Measurements from ENCODE around the gene TRIM59. TPM values are rescaled to one million over a fixed set of nuclear protein-coding genes. Genes with fewer than 3 reads are reported as not detected.

The TRIM59 gene
- total RNA-seq, 1 experiment from 2014 or later: 20.8 TPM

- Mint-ChIP-seq H3K9me3 (ENCODE audit: low read depth, unreplicated experiment) (peaks cover 12% of the 10 kb centered on the region), H3K27me3 (ENCODE audit: unreplicated experiment) (peaks cover 13% of the 10 kb centered on the region), H3K4me3 (ENCODE audit: low read depth, unreplicated experiment) (no peak overlapping the region), H3K36me3 (ENCODE audit: insufficient read depth, unreplicated experiment) (no peaks in the 10 kb centered on the region), H3K4me1 (ENCODE audit: low read depth, unreplicated experiment) (no peaks in the 10 kb centered on the region), H3K27ac (ENCODE audit: unreplicated experiment) (no peak overlapping the region)
- intact Hi-C loops (cut with micrococcal nuclease; ENCODE audit: unreplicated experiment): no loop called here
- BruUV-seq (replicated peaks): no TSS peak
- DNase-seq: no peak
- CTCF ChIA-PET: no interaction called here
- TF ChIP-seq CTCF (IDR thresholded peaks at IDR 0.05; ENCODE audit: unreplicated experiment): no peak
These were observed 20.6 kb upstream of the TRIM59 start for GRCh38 chr3:160470181-160470580.

DNA sequence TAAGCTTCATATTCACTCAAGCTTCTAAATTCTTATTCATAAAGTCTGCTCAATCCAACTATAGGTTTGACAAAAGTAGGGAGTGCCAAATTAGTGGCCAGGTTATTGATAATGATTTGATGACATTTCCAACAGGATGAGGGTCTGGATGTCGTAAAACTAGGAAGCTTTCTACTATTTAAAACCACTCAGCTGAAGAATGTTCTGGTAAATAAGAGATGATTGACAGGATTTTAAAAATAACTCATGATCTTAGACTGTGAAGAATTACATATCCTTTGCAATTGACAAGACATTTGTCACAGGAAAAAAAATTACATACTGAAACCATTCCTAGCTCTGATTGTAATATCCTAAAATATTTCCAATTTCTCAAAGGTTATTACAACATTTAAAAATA is 15.4 kb upstream of the TRIM59 start:
- no peak for DNase-seq
- intact Hi-C loops (cut with micrococcal nuclease; ENCODE audit: unreplicated experiment): no loop called here
- no peaks in the 10 kb centered on the region for H3K36me3 Mint-ChIP-seq (ENCODE audit: insufficient read depth, unreplicated experiment)
- H3K9me3 Mint-ChIP-seq (ENCODE audit: low read depth, unreplicated experiment): peaks cover 11% of the 10 kb centered on the region
- CTCF ChIA-PET: interaction anchor here (1.5 kb wide), 1 partner anchor 15 kb away, joined by 5 read pairs; the partner anchor contains the start of gene TRIM59
- BruUV-seq (replicated peaks): no TSS peak
- TF ChIP-seq CTCF (IDR thresholded peaks at IDR 0.05; ENCODE audit: unreplicated experiment): no peak
- peaks cover 34% of the 10 kb centered on the region for H3K27me3 Mint-ChIP-seq (ENCODE audit: unreplicated experiment)
- no peak overlapping the region for H3K27ac Mint-ChIP-seq (ENCODE audit: unreplicated experiment)
- H3K4me1 Mint-ChIP-seq (ENCODE audit: low read depth, unreplicated experiment): no peaks in the 10 kb centered on the region
- no peak overlapping the region for H3K4me3 Mint-ChIP-seq (ENCODE audit: low read depth, unreplicated experiment)

GRCh38 chr3:160464321-160464720 is 14.7 kb upstream of the TRIM59 start:
- CTCF ChIA-PET: interaction anchor here (1.5 kb wide), 1 partner anchor 14 kb away, joined by 5 read pairs; the partner anchor contains the start of gene TRIM59
- Mint-ChIP-seq H3K27ac (ENCODE audit: unreplicated experiment) (no peak overlapping the region), H3K4me3 (ENCODE audit: low read depth, unreplicated experiment) (no peak overlapping the region), H3K4me1 (ENCODE audit: low read depth, unreplicated experiment) (no peaks in the 10 kb centered on the region), H3K9me3 (ENCODE audit: low read depth, unreplicated experiment) (peaks cover 5% of the 10 kb centered on the region), H3K36me3 (ENCODE audit: insufficient read depth, unreplicated experiment) (no peaks in the 10 kb centered on the region), H3K27me3 (ENCODE audit: unreplicated experiment) (peaks cover 29% of the 10 kb centered on the region)
- intact Hi-C loops (cut with micrococcal nuclease; ENCODE audit: unreplicated experiment): no loop called here
- no peak for DNase-seq
- BruUV-seq (replicated peaks): no TSS peak
- no peak for TF ChIP-seq CTCF (IDR thresholded peaks at IDR 0.05; ENCODE audit: unreplicated experiment)

- no TSS peak for BruUV-seq (replicated peaks)
- H3K36me3 Mint-ChIP-seq (ENCODE audit: insufficient read depth, unreplicated experiment): no peaks in the 10 kb centered on the region
- peaks cover 40% of the 10 kb centered on the region for H3K27me3 Mint-ChIP-seq (ENCODE audit: unreplicated experiment)
- no peak for DNase-seq
- intact Hi-C loops (cut with micrococcal nuclease; ENCODE audit: unreplicated experiment): no loop called here
- H3K4me3 Mint-ChIP-seq (ENCODE audit: low read depth, unreplicated experiment): no peak overlapping the region
- no peak for TF ChIP-seq CTCF (IDR thresholded peaks at IDR 0.05; ENCODE audit: unreplicated experiment)
- H3K9me3 Mint-ChIP-seq (ENCODE audit: low read depth, unreplicated experiment): no peaks in the 10 kb centered on the region
- no peak overlapping the region for H3K27ac Mint-ChIP-seq (ENCODE audit: unreplicated experiment)
- CTCF ChIA-PET: interaction anchor here (0.6 to 1.1 kb wide), 2 partner anchors 17 to 58 kb away, joined by 4 to 6 read pairs; no protein-coding TSS in a partner anchor
- no peaks in the 10 kb centered on the region for H3K4me1 Mint-ChIP-seq (ENCODE audit: low read depth, unreplicated experiment)
These were observed 10.4 kb upstream of the TRIM59 start for GRCh38 chr3:160460033-160460432.

All from Calu3 (cell line).